ENCODE measurements around the gene ABLIM2. TPM values are rescaled to one million over a fixed set of nuclear protein-coding genes. Genes with fewer than 3 reads are reported as not detected.
A peak's percentile ranks its signal among the peaks of the same experiment; 100 is the strongest.

The ABLIM2 gene
- total and polyA plus RNA-seq, 5 donors from 2014 or later = 0.88 to 2.0 (median 1.2) TPM

DNA sequence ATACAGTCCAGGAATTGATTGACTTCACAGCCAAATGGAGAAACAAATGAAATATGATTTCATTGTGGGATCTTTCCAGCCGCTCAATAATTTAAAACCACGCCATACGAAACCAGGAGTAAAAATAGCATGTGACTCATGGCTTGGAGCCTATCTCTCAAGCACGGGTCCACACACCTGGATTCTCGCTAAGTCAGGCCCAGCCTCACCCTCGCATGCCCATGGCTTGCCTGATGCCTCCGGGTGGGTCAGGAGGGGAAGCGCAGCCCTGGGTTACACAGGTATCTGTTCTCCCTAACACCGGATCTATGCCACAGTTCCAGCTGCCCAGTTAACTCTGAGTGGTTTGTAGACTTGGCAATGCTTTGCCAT lies 5.6 kb upstream of the ABLIM2 start:
- Histone ChIP-seq H3K27ac (ENCODE audit: insufficient read depth, low read length, poor library complexity, severe bottlenecking) (no peak overlapping the region), H3K4me1 (ENCODE audit: control insufficient read depth, insufficient read depth, low read length, poor library complexity, severe bottlenecking) (peaks cover 12% of the 10 kb centered on the region), H3K27me3 (ENCODE audit: control insufficient read depth, insufficient read depth, low read length) (no peaks in the 10 kb centered on the region), H3K36me3 (ENCODE audit: control insufficient read depth, insufficient read depth, low read length) (no peaks in the 10 kb centered on the region), H3K9me3 (ENCODE audit: control insufficient read depth in 2 of 2, low read length in 2 of 2) (peaks cover 9 to 15% of the 10 kb centered on the region in 2 experiments), H3K4me3 (ENCODE audit: low read depth, low read length) (no peak overlapping the region)
- Mint-ChIP-seq H3K4me1 (peaks cover 0 to 11% (median 2%) of the 10 kb centered on the region in 4 donors), H3K4me3 (peak overlapping the region in 1 of 4 donors; percentile 6), H3K27ac (no peak overlapping the region), H3K27me3 (peaks cover 29% of the 10 kb centered on the region), H3K36me3 (no peaks in the 10 kb centered on the region), H3K9me3 (peaks cover 0 to 11% (median 3%) of the 10 kb centered on the region in 7 donors)
- no peak for ATAC-seq (ENCODE audit: low read depth in 2 of 2)
- DNase-seq = no peak

DNA sequence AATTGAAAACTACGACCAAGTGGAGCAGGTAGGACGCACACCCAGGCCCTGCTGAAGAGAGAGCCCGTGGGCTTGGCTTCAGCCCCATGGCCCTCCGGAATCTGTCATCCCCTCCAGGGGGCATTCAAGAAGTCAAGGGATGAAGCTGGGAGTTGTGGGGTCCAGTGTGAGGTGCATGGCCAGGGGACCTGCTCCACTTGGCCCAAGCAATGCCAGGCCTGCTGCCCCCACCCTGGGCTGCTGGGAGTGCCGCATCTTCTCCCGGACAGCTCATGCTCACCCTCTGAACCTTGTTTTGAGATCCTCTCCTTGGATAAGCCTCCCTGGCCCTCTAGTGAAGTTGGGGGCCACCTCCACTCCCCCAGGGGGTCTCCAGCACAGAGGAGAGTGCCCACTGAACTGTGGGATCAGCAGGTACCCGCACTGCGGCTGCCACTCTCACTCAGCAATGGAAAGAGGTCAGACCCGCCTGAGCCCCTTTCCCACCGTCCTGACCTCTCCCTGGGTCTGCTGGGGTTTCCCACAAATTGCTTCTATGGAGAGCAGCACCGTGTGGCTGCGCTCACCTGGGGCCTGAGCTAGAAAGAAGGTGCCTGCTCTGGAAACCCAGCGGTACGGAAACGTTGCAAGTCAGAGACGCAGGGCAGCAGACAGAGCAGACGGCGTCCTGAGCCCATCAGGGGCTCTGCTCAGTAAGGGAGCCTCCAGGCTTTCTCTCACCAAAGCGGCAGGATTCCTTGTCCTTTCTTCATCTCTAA lies 5.0 kb upstream of the ABLIM2 start:
- Histone ChIP-seq H3K4me1 (ENCODE audit: control insufficient read depth, insufficient read depth, low read length, poor library complexity, severe bottlenecking) (peaks cover 15% of the 10 kb centered on the region), H3K27me3 (ENCODE audit: control insufficient read depth, insufficient read depth, low read length) (no peaks in the 10 kb centered on the region), H3K4me3 (ENCODE audit: low read depth, low read length) (no peak overlapping the region), H3K36me3 (ENCODE audit: control insufficient read depth, insufficient read depth, low read length) (no peaks in the 10 kb centered on the region), H3K27ac (ENCODE audit: insufficient read depth, low read length, poor library complexity, severe bottlenecking) (no peak overlapping the region), H3K9me3 (ENCODE audit: control insufficient read depth in 2 of 2, low read length in 2 of 2) (peaks cover 7 to 9% of the 10 kb centered on the region in 2 experiments)
- Mint-ChIP-seq H3K36me3 (no peaks in the 10 kb centered on the region), H3K27me3 (peaks cover 33% of the 10 kb centered on the region), H3K4me1 (peaks cover 0 to 15% (median 7%) of the 10 kb centered on the region in 4 donors), H3K27ac (no peak overlapping the region), H3K9me3 (peaks cover 0 to 10% (median 3%) of the 10 kb centered on the region in 7 donors), H3K4me3 (peak overlapping the region in 1 of 4 donors; percentile 6)
- DNase-seq (no peak), ATAC-seq (ENCODE audit: low read depth in 2 of 2) (no peak)

DNA sequence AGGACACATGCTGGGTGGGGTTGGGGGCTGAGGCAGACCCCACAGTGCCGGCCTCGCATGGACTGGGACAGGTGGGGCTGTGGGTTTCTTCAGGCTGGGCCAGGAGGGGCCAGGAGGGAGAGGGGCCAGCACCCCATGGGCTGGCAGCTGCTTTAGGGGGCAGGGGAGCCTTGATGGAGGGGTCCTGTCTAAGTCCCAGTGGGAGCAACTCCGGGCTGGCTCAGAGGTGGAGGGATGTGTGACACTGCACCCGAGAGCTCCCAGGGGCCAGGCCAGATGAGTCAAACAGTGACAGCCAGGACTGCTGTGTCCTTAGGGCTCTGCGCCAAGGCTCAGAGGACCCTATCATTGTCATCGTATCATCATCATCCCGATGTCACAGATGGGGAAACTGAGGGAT lies 4.4 kb upstream of the ABLIM2 start:
- peaks cover 20% of the 10 kb centered on the region for H3K4me1 ChIP-seq (ENCODE audit: control insufficient read depth, insufficient read depth, low read length, poor library complexity, severe bottlenecking)
- peaks cover 0 to 4% (median 0%) of the 10 kb centered on the region in 7 donors for H3K9me3 Mint-ChIP-seq

DNA sequence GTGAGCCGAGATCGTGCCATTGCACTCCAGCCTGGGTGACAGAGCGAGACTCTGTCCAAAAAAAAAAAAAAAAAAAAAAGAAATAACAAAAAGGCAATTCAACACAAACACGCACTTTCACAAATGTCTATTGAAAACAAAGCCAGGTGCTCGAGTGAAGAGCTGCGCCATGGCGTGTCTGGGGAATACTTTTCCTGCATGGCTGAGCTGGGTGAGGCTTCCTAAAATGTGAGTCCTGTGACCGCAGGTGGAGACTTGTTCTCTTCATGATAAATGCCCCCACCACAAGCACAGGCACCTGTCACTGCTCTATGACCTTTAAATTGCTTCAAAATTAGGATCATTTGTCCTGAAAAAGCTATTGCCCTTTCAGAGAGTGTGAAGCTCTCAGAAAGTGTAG lies 4.0 kb upstream of the ABLIM2 start:
- H3K4me1 ChIP-seq (ENCODE audit: control insufficient read depth, insufficient read depth, low read length, poor library complexity, severe bottlenecking) = peaks cover 24% of the 10 kb centered on the region
- H3K4me3 ChIP-seq (ENCODE audit: low read depth, low read length) = no peak overlapping the region
- Mint-ChIP-seq H3K4me3 (no peak overlapping the region), H3K4me1 (peaks cover 0 to 16% (median 7%) of the 10 kb centered on the region in 4 donors), H3K27me3 (peaks cover 34% of the 10 kb centered on the region), H3K36me3 (no peaks in the 10 kb centered on the region), H3K27ac (no peak overlapping the region), H3K9me3 (peaks cover 0 to 3% (median 0%) of the 10 kb centered on the region in 7 donors)
- no peaks in the 10 kb centered on the region for H3K9me3 ChIP-seq (ENCODE audit: control insufficient read depth in 2 of 2, low read length in 2 of 2)
- no peak for ATAC-seq (ENCODE audit: low read depth in 2 of 2)
- no peaks in the 10 kb centered on the region for H3K27me3 ChIP-seq (ENCODE audit: control insufficient read depth, insufficient read depth, low read length)
- no peak overlapping the region for H3K27ac ChIP-seq (ENCODE audit: insufficient read depth, low read length, poor library complexity, severe bottlenecking)
- no peak for DNase-seq
- H3K36me3 ChIP-seq (ENCODE audit: control insufficient read depth, insufficient read depth, low read length) = no peaks in the 10 kb centered on the region

More for the DNA sequence above, 4.4 kb upstream of the ABLIM2 start:
- peaks cover 2 to 4% of the 10 kb centered on the region in 2 experiments for H3K9me3 ChIP-seq (ENCODE audit: control insufficient read depth in 2 of 2, low read length in 2 of 2)
- Mint-ChIP-seq H3K27ac (no peak overlapping the region), H3K4me3 (no peak overlapping the region), H3K36me3 (no peaks in the 10 kb centered on the region), H3K4me1 (peaks cover 0 to 15% (median 7%) of the 10 kb centered on the region in 4 donors), H3K27me3 (peaks cover 34% of the 10 kb centered on the region)
- no peaks in the 10 kb centered on the region for H3K36me3 ChIP-seq (ENCODE audit: control insufficient read depth, insufficient read depth, low read length)
- H3K27ac ChIP-seq (ENCODE audit: insufficient read depth, low read length, poor library complexity, severe bottlenecking) = no peak overlapping the region
- DNase-seq (no peak), ATAC-seq (ENCODE audit: low read depth in 2 of 2) (no peak)
- H3K4me3 ChIP-seq (ENCODE audit: low read depth, low read length) = no peak overlapping the region
- no peaks in the 10 kb centered on the region for H3K27me3 ChIP-seq (ENCODE audit: control insufficient read depth, insufficient read depth, low read length)

DNA sequence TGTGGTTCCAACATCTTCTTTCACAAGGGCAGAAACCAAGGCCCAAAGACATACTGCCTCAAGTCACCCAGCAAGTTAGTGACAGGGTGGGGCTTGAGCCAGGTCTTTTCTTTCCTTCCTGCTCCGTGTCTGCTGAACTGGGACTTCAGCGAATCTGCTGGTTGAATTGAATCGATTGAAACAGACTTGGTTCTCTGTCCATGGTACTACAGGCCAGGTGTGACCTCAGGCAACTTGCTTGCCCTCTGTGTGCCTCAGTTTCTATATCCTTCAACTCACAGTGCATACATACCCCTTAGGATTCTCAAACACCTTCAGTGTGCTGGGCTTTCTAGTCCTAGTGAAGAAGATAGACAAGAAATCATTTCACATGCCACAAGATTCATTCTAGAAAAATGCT lies 2.0 kb upstream of the ABLIM2 start:
- peaks cover 32% of the 10 kb centered on the region for H3K27me3 Mint-ChIP-seq
- Histone ChIP-seq H3K27me3 (ENCODE audit: control insufficient read depth, insufficient read depth, low read length) (no peaks in the 10 kb centered on the region), H3K9me3 (ENCODE audit: control insufficient read depth in 2 of 2, low read length in 2 of 2) (no peaks in the 10 kb centered on the region), H3K4me3 (ENCODE audit: low read depth, low read length) (no peak overlapping the region), H3K27ac (ENCODE audit: insufficient read depth, low read length, poor library complexity, severe bottlenecking) (no peak overlapping the region), H3K4me1 (ENCODE audit: control insufficient read depth, insufficient read depth, low read length, poor library complexity, severe bottlenecking) (peaks cover 26% of the 10 kb centered on the region), H3K36me3 (ENCODE audit: control insufficient read depth, insufficient read depth, low read length) (no peaks in the 10 kb centered on the region)
- H3K36me3 Mint-ChIP-seq = no peaks in the 10 kb centered on the region
- H3K4me1 Mint-ChIP-seq = peaks cover 0 to 24% (median 7%) of the 10 kb centered on the region in 4 donors
- ATAC-seq (ENCODE audit: low read depth in 2 of 2) (no peak), DNase-seq (no peak)
- H3K27ac Mint-ChIP-seq = no peak overlapping the region
- peak overlapping the region; percentile 76 to 98 (median 88) for H3K4me3 Mint-ChIP-seq
- no peaks in the 10 kb centered on the region for H3K9me3 Mint-ChIP-seq

DNA sequence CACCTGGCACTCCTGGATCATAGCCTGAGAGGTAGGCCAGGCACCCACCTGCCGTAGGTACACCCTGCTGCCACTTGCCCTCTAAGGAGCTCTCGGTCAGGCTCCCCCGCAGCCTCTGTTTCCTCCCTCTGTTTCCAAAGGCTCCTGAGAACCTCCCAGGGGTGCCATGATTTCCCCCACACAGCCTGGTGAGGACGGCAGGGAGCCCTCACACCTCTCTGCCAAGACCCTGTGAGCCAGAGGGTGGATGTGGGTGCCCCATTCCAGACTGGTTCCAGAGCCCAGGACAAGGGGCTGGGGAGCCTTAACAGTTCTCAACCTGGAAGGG lies 1.6 kb upstream of the ABLIM2 start:
- H3K9me3 ChIP-seq (ENCODE audit: control insufficient read depth in 2 of 2, low read length in 2 of 2) = no peaks in the 10 kb centered on the region
- Mint-ChIP-seq H3K9me3 (no peaks in the 10 kb centered on the region), H3K4me3 (peak overlapping the region in 3 of 4 donors; percentile 76 to 98 (median 83)), H3K27me3 (peaks cover 32% of the 10 kb centered on the region), H3K27ac (no peak overlapping the region), H3K4me1 (peaks cover 0 to 24% (median 7%) of the 10 kb centered on the region in 4 donors), H3K36me3 (no peaks in the 10 kb centered on the region)
- H3K27me3 ChIP-seq (ENCODE audit: control insufficient read depth, insufficient read depth, low read length) = no peaks in the 10 kb centered on the region
- H3K4me3 ChIP-seq (ENCODE audit: low read depth, low read length) = no peak overlapping the region
- peaks cover 26% of the 10 kb centered on the region for H3K4me1 ChIP-seq (ENCODE audit: control insufficient read depth, insufficient read depth, low read length, poor library complexity, severe bottlenecking)
- no peaks in the 10 kb centered on the region for H3K36me3 ChIP-seq (ENCODE audit: control insufficient read depth, insufficient read depth, low read length)
- DNase-seq (no peak), ATAC-seq (ENCODE audit: low read depth in 2 of 2) (no peak)
- H3K27ac ChIP-seq (ENCODE audit: insufficient read depth, low read length, poor library complexity, severe bottlenecking) = no peak overlapping the region

DNA sequence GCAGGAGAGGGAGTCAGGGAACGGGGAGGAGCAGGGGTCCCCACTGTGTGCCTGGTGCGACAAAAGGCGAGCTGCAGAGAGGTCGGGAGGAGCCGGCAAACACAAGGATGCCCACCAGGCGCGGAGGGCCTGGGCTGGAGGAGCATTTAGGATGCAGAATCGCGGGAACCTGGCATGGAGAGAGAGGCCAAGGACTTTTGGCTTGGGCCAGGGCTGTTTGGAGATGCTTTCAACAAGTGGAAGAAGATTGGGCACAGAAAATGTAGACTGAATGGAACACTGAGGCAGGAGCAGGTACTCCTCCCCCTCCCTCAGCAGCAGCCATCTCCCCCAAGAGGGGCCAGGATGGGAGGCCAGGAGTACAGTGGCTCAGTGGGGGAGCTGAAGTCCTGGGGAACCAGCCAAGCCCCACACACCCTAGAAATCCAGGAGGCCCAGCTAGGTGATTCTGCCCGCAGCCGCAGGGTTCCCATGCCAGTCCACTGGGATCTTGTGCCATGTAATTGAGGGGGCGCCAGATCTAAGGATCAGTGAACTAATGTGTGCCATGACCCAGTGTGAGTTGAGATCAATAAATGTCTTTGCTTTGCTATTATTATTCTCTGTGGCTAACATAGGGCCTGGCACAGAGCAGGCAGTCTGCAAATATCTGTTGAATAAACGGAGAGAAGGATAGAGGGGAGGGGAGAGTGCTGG lies 1.1 kb upstream of the ABLIM2 start:
- H3K9me3 ChIP-seq (ENCODE audit: control insufficient read depth in 2 of 2, low read length in 2 of 2) = no peaks in the 10 kb centered on the region
- no peaks in the 10 kb centered on the region for H3K36me3 ChIP-seq (ENCODE audit: control insufficient read depth, insufficient read depth, low read length)
- peak overlapping the region; percentile 51 for H3K27ac ChIP-seq (ENCODE audit: insufficient read depth, low read length, poor library complexity, severe bottlenecking)
- H3K27me3 ChIP-seq (ENCODE audit: control insufficient read depth, insufficient read depth, low read length) = no peaks in the 10 kb centered on the region
- no peak overlapping the region for H3K4me3 ChIP-seq (ENCODE audit: low read depth, low read length)
- peaks cover 26% of the 10 kb centered on the region for H3K4me1 ChIP-seq (ENCODE audit: control insufficient read depth, insufficient read depth, low read length, poor library complexity, severe bottlenecking)
- Mint-ChIP-seq H3K27me3 (peaks cover 34% of the 10 kb centered on the region), H3K27ac (peak overlapping the region in 1 of 3 donors; percentile 38), H3K9me3 (no peaks in the 10 kb centered on the region), H3K4me1 (peaks cover 0 to 24% (median 7%) of the 10 kb centered on the region in 4 donors), H3K36me3 (no peaks in the 10 kb centered on the region), H3K4me3 (peak overlapping the region; percentile 76 to 98 (median 86))
- DNase-seq = no peak
- no peak for ATAC-seq (ENCODE audit: low read depth in 2 of 2)

All from CD4-positive, CD25-positive, alpha-beta regulatory T cell (primary cell).